PC-3 (cell line): ENCODE results near the gene SMIM32. TPM values are rescaled to one million over a fixed set of nuclear protein-coding genes. Genes with fewer than 3 reads are reported as not detected.
A peak's percentile ranks its signal among the peaks of the same experiment; 100 is the strongest.

Experiments
- ATAC-seq: fragments of 200-7000 bp; cut with Tn5 transposase; 2 replicates; pipeline ENCODE4 v1.9.1; 2020; ENCODE audit warnings: mild to moderate bottlenecking, moderate library complexity
- BruUV-seq: library from RNA; stranded (reverse); fragments of 400-500 nt; replicated peaks from 2 replicates; lab custom pipeline; 2021; lab: Mats Ljungman, UMichigan
- CTCF ChIA-PET: fragments of 300-600 bp; sonication (Branson Sonifier 250); formaldehyde crosslinking; loops from one replicate; lab custom pipeline; 2022; ENCODE audit warnings: antibody characterized with exemption; lab: Charles Lee
- POLR2A ChIA-PET: fragments of 300-600 bp; sonication (Branson Sonifier 250); formaldehyde crosslinking; loops from one replicate; lab custom pipeline; 2022; ENCODE audit warnings: antibody characterized with exemption; ENCODE audit not compliant: unreplicated experiment; lab: Charles Lee
- DNase-seq: peaks from one replicate; pipeline ENCODE4 v3.0.0-alpha.2; 2015
- H2AFZ ChIP-seq: fragments of 300-600 bp; sonication (generic); 2 replicates; pipeline ENCODE4 v1.6.0; 2016; ENCODE audit warnings: antibody characterized with exemption, low read length
- H3F3A ChIP-seq: fragments of 300-600 bp; sonication (generic); one replicate; pipeline ENCODE4 v1.6.0; 2017; ENCODE audit warnings: antibody characterized with exemption, low read length, control low read depth, mild to moderate bottlenecking; ENCODE audit not compliant: unreplicated experiment
- H3K27ac ChIP-seq: fragments of 300-600 bp; sonication (generic); 2 replicates; pipeline ENCODE4 v1.5.1; 2016; ENCODE audit warnings: mild to moderate bottlenecking, low read length
- H3K27me3 ChIP-seq: fragments of 300-600 bp; sonication (generic); 2 replicates; pipeline ENCODE4 v1.6.1; 2016; ENCODE audit warnings: low read length, mixed read lengths
- H3K36me3 ChIP-seq: fragments of 300-600 bp; sonication (generic); 2 replicates; pipeline ENCODE4 v1.6.1; 2016; ENCODE audit warnings: low read depth, mixed run types, low read length, mixed read lengths
- H3K4me1 ChIP-seq: fragments of 300-600 bp; sonication (generic); 2 replicates; pipeline ENCODE4 v1.5.1; 2016; ENCODE audit warnings: low read length; ENCODE audit not compliant: insufficient read depth
- H3K4me2 ChIP-seq: fragments of 300-600 bp; sonication (generic); 2 replicates; pipeline ENCODE4 v1.6.0; 2016; ENCODE audit warnings: low read length
- H3K4me3 ChIP-seq: fragments of 300-600 bp; sonication (generic); 2 replicates; pipeline ENCODE4 v1.5.1; 2016; ENCODE audit warnings: mild to moderate bottlenecking, low read length, mixed read lengths
- H3K79me2 ChIP-seq: fragments of 300-600 bp; sonication (generic); 2 replicates; pipeline ENCODE4 v1.6.1; 2017; ENCODE audit warnings: low read length, mixed read lengths
- H3K9ac ChIP-seq: fragments of 300-600 bp; sonication (generic); 2 replicates; pipeline ENCODE4 v1.6.0; 2016; ENCODE audit warnings: mild to moderate bottlenecking, low read length
- H3K9me2 ChIP-seq: fragments of 300-600 bp; sonication (generic); replicated peaks from 2 replicates; pipeline ENCODE4 v1.6.1; 2016; ENCODE audit warnings: mixed run types, low read length, mixed read lengths
- H3K9me3 ChIP-seq: fragments of 300-600 bp; sonication (generic); 2 replicates; pipeline ENCODE4 v1.6.1; 2016; ENCODE audit warnings: low read length, mixed read lengths
- H4K20me1 ChIP-seq: fragments of 300-600 bp; sonication (generic); 2 replicates; pipeline ENCODE4 v1.6.1; 2016; ENCODE audit warnings: low read length, mixed read lengths
- CTCF ChIP-seq: fragments of 300-600 bp; sonication (generic); conservative IDR thresholded peaks from 2 replicates; pipeline ENCODE4 v1.5.1; 2017; ENCODE audit warnings: antibody characterized with exemption, low read depth, mild to moderate bottlenecking, low read length
- EZH2 ChIP-seq: fragments of 300-600 bp; sonication (generic); IDR thresholded peaks from one replicate; pipeline ENCODE4 v1.6.1; 2017; ENCODE audit warnings: antibody characterized with exemption, mild to moderate bottlenecking, low read length; ENCODE audit not compliant: unreplicated experiment
- EZH2phosphoT487 ChIP-seq: fragments of 300-600 bp; sonication (generic); IDR thresholded peaks from 2 replicates; pipeline ENCODE4 v1.6.1; 2018; ENCODE audit warnings: mild to moderate bottlenecking, antibody characterized with exemption, low read length, borderline replicate concordance
- intact Hi-C: fragments of 100-400 bp; cut with micrococcal nuclease; formaldehyde crosslinking; loops from 2 replicates; pipeline ENCODE4 v1.9.0; 2023
- total RNA-seq: library from RNA; depleted of rRNA; stranded (reverse); fragments of >200 nt; gene quantifications from 2 replicates; pipeline ENCODE4 v1.2.3, GENCODE V29; 2014

SMIM32 gene
- total RNA-seq, 1 experiment from 2014 or later = not detected

- intact Hi-C loops = no loop called here
These were observed 37.9 kb downstream of the SMIM32 start for GRCh38 chr5:136155078-136155477.

GRCh38 chr5:136153581-136154236 is 39.3 kb downstream of the SMIM32 start:
- no peak overlapping the region for H3K4me2 ChIP-seq
- no peaks in the 10 kb centered on the region for H3K9me2 ChIP-seq
- CTCF ChIA-PET = no interaction called here
- no peaks in the 10 kb centered on the region for H3F3A ChIP-seq
- H3K27ac ChIP-seq = no peak overlapping the region
- intact Hi-C loops = no loop called here
- no peaks in the 10 kb centered on the region for H3K9me3 ChIP-seq
- no peak overlapping the region for H2AFZ ChIP-seq
- peaks cover 9% of the 10 kb centered on the region for H3K4me1 ChIP-seq
- peaks cover 17% of the 10 kb centered on the region; the same call in 1 of the 2 replicates for H4K20me1 ChIP-seq
- DNase-seq (no peak), ATAC-seq (no peak)
- peaks cover 24% of the 10 kb centered on the region; the same call in 1 of the 2 replicates for H3K36me3 ChIP-seq
- no peak for TF ChIP-seq EZH2phosphoT487
- TF ChIP-seq CTCF = no peak
- TF ChIP-seq EZH2 = no peak
- no peaks in the 10 kb centered on the region for H3K27me3 ChIP-seq
- H3K79me2 ChIP-seq = peaks cover 82% of the 10 kb centered on the region
- no TSS peak for BruUV-seq
- no peak overlapping the region for H3K9ac ChIP-seq
- no peak overlapping the region for H3K4me3 ChIP-seq
- POLR2A ChIA-PET = no interaction called here

More at GRCh38 chr5:136155078-136155477, 37.9 kb downstream of the SMIM32 start:
- no peaks in the 10 kb centered on the region for H3K9me2 ChIP-seq
- H3K9me3 ChIP-seq = no peaks in the 10 kb centered on the region
- no peak overlapping the region for H3K9ac ChIP-seq
- H3K4me1 ChIP-seq = peaks cover 2% of the 10 kb centered on the region
- no peak overlapping the region for H2AFZ ChIP-seq
- TF ChIP-seq EZH2 = no peak
- TF ChIP-seq CTCF = no peak
- TF ChIP-seq EZH2phosphoT487 = no peak
- no peak overlapping the region for H3K4me3 ChIP-seq
- ATAC-seq (no peak), DNase-seq (no peak)
- H3F3A ChIP-seq = no peaks in the 10 kb centered on the region
- BruUV-seq = no TSS peak
- peaks cover 24% of the 10 kb centered on the region; the same call in 1 of the 2 replicates for H3K36me3 ChIP-seq
- no peak overlapping the region for H3K27ac ChIP-seq
- peaks cover 68% of the 10 kb centered on the region for H3K79me2 ChIP-seq
- H3K27me3 ChIP-seq = no peaks in the 10 kb centered on the region
- H4K20me1 ChIP-seq = peaks cover 17% of the 10 kb centered on the region; the same call in 1 of the 2 replicates
- ChIA-PET CTCF (no interaction called here), POLR2A (no interaction called here)
- H3K4me2 ChIP-seq = no peak overlapping the region

- Histone ChIP-seq H3K4me2 (no peak overlapping the region), H3K79me2 (peaks cover 92% of the 10 kb centered on the region), H3K4me1 (peaks cover 9% of the 10 kb centered on the region), H3K4me3 (no peak overlapping the region), H3F3A (no peaks in the 10 kb centered on the region), H4K20me1 (peaks cover 24% of the 10 kb centered on the region; the same call in 1 of the 2 replicates), H3K27ac (no peak overlapping the region), H3K27me3 (no peaks in the 10 kb centered on the region), H3K9me3 (no peaks in the 10 kb centered on the region), H3K9ac (no peak overlapping the region), H2AFZ (no peak overlapping the region), H3K36me3 (peaks cover 13% of the 10 kb centered on the region; the same call in 1 of the 2 replicates), H3K9me2 (no peaks in the 10 kb centered on the region)
- DNase-seq = peak; percentile 12
- ATAC-seq = no peak
- POLR2A ChIA-PET = no interaction called here
- intact Hi-C loops = no loop called here
- TF ChIP-seq CTCF (no peak), EZH2 (no peak), EZH2phosphoT487 (no peak)
- BruUV-seq = no TSS peak
- CTCF ChIA-PET = no interaction called here
These were observed 43.1 kb downstream of the SMIM32 start for GRCh38 chr5:136149891-136150290.
